H1 (cell line): ENCODE measurements around the gene TRIM38. TPM values are rescaled to one million over a fixed set of nuclear protein-coding genes. Genes with fewer than 3 reads are reported as not detected.

ENCODE experiments used
- CTCF ChIA-PET: fragments of 300-600 bp; sonication (Branson Sonifier 250); formaldehyde crosslinking; loops from one replicate; lab custom pipeline; 2021; ENCODE audit not compliant: partially characterized antibody; lab: Charles Lee
- POLR2A ChIA-PET: fragments of 300-600 bp; sonication (Branson Sonifier 250); formaldehyde crosslinking; loops from one replicate; lab custom pipeline; 2021; ENCODE audit warnings: inconsistent platforms; ENCODE audit not compliant: partially characterized antibody; lab: Charles Lee
- DNase-seq, 2 experiments: peaks; one replicate each; pipeline versions ENCODE4 v3.0.0 to v3.0.0-alpha.2; 2010 to 2022; ENCODE audit warnings: low spot score in 2 of 2, low read depth in 1 of 2, mixed read lengths in 1 of 2
- FAIRE-seq: peaks from 2 replicates; lab custom pipeline; 2011; peaks lifted over from hg19 to GRCh38; lab: Jason Lieb, UNC
- H2AFZ ChIP-seq: 2 replicates; pipeline ENCODE4 v1.8.1; 2012; ENCODE audit warnings: low read length, inconsistent platforms
- H2AK5ac ChIP-seq: 2 replicates; pipeline ENCODE4 v1.6.1; 2013; ENCODE audit warnings: low read depth, low read length
- H2BK120ac ChIP-seq: replicated peaks from 2 replicates; pipeline ENCODE3; 2013; ENCODE audit warnings: low read depth, low read length, inconsistent platforms
- H2BK12ac ChIP-seq: 2 replicates; pipeline ENCODE4 v1.6.1; 2013; ENCODE audit warnings: low read depth, low read length
- H2BK15ac ChIP-seq: 2 replicates; pipeline ENCODE4 v1.6.1; 2013; ENCODE audit warnings: low read length
- H2BK20ac ChIP-seq: 2 replicates; pipeline ENCODE4 v1.6.1; 2013; ENCODE audit warnings: low read length
- H2BK5ac ChIP-seq: 2 replicates; pipeline ENCODE4 v1.6.1; 2013; ENCODE audit warnings: low read depth, low read length
- H3K14ac ChIP-seq: 2 replicates; pipeline ENCODE4 v1.6.1; 2013; ENCODE audit warnings: inconsistent platforms; ENCODE audit not compliant: insufficient read length
- H3K18ac ChIP-seq: 2 replicates; pipeline ENCODE4 v1.6.1; 2013; ENCODE audit warnings: low read length; ENCODE audit errors: extremely low read depth
- H3K23ac ChIP-seq: 2 replicates; pipeline ENCODE4 v1.6.1; 2013; ENCODE audit warnings: inconsistent platforms; ENCODE audit not compliant: insufficient read length
- H3K23me2 ChIP-seq: 2 replicates; pipeline ENCODE4 v1.6.1; 2013; ENCODE audit warnings: low read depth, low read length
- H3K27ac ChIP-seq: 2 replicates; pipeline ENCODE4 v1.6.1; 2011; ENCODE audit warnings: low read depth, low read length, inconsistent platforms
- H3K27me3 ChIP-seq, 4 experiments: replicated peaks in 1 of 4; 1 replicate in 1 of 4; 2 replicates in 3 of 4; pipeline versions ENCODE4 v1.6.1 to v1.8.1; 2011 to 2013; ENCODE audit warnings: low read length in 3 of 4, mild to moderate bottlenecking in 3 of 4, inconsistent platforms in 2 of 4, mixed read lengths in 2 of 4, moderate library complexity in 1 of 4; ENCODE audit not compliant: control insufficient read depth in 3 of 4, insufficient read depth in 3 of 4; ENCODE audit errors: extremely low read depth in 1 of 4
- H3K36me3 ChIP-seq, 4 experiments: 2 replicates each; pipeline versions ENCODE4 v1.6.1 to v1.8.1; 2011 to 2013; ENCODE audit warnings: mild to moderate bottlenecking in 4 of 4, low read length in 3 of 4, moderate library complexity in 2 of 4, control low read depth in 1 of 4, inconsistent platforms in 1 of 4; ENCODE audit not compliant: insufficient read depth in 4 of 4, control insufficient read depth in 2 of 4
- H3K4ac ChIP-seq: replicated peaks from 2 replicates; pipeline ENCODE3; 2013; ENCODE audit warnings: low read length, low read depth, mixed read lengths, inconsistent platforms; ENCODE audit not compliant: insufficient read length
- H3K4me1 ChIP-seq, 4 experiments: replicated peaks in 1 of 4; 1 replicate in 1 of 4; 2 replicates in 3 of 4; pipeline versions ENCODE4 v1.6.1 to v1.8.1; 2011 to 2013; ENCODE audit warnings: low read length in 3 of 4, inconsistent platforms in 2 of 4, mixed read lengths in 1 of 4; ENCODE audit not compliant: insufficient read depth in 4 of 4, control insufficient read depth in 3 of 4
- H3K4me2 ChIP-seq, 2 experiments: 2 replicates each; pipeline versions ENCODE4 v1.6.1 to v1.8.1; 2011 to 2013; ENCODE audit warnings: low read depth in 2 of 2, low read length in 2 of 2, control low read depth in 1 of 2, inconsistent platforms in 1 of 2, mild to moderate bottlenecking in 1 of 2; ENCODE audit not compliant: insufficient read depth in 1 of 2
- H3K4me3 ChIP-seq, 4 experiments: fragments of 200-600, 300-600 bp in 1 of 4; sonication (generic), shearing (Covaris generic), sonication (Bioruptor Twin) in 1 of 4; 2 replicates each; pipeline versions ENCODE4 v1.5.1 to v1.8.1; 2011 to 2016; ENCODE audit warnings: low read length in 4 of 4, low read depth in 3 of 4, control low read depth in 2 of 4, inconsistent platforms in 2 of 4, mild to moderate bottlenecking in 2 of 4, mixed read lengths in 1 of 4, moderate library complexity in 1 of 4; ENCODE audit not compliant: insufficient read depth in 2 of 4; ENCODE audit errors: extremely low read depth in 1 of 4
- H3K56ac ChIP-seq: replicated peaks from 2 replicates; pipeline ENCODE3; 2013; ENCODE audit warnings: low read depth, mild to moderate bottlenecking, mixed read lengths, low read length, inconsistent platforms; ENCODE audit not compliant: insufficient read length
- H3K79me1 ChIP-seq: 2 replicates; pipeline ENCODE4 v1.6.1; 2013; ENCODE audit warnings: low read depth, low read length, control low read depth
- H3K79me2 ChIP-seq, 2 experiments: 2 replicates each; pipeline versions ENCODE4 v1.6.1 to v1.8.1; 2012 to 2013; ENCODE audit warnings: low read length in 2 of 2, mild to moderate bottlenecking in 2 of 2, inconsistent platforms in 1 of 2; ENCODE audit not compliant: insufficient read depth in 2 of 2, control insufficient read depth in 1 of 2
- H3K9ac ChIP-seq, 4 experiments: replicated peaks in 1 of 4; 1 replicate in 1 of 4; 2 replicates in 3 of 4; pipeline versions ENCODE4 v1.6.1 to v1.8.1; 2011 to 2013; ENCODE audit warnings: low read depth in 3 of 4, low read length in 3 of 4, control low read depth in 2 of 4, mild to moderate bottlenecking in 2 of 4, moderate library complexity in 2 of 4, inconsistent platforms in 1 of 4; ENCODE audit errors: extremely low read depth in 1 of 4
- H3K9me3 ChIP-seq, 2 experiments: 2 replicates each; pipeline versions ENCODE4 v1.6.1 to v1.8.1; 2012 to 2013; ENCODE audit warnings: mild to moderate bottlenecking in 2 of 2, moderate library complexity in 2 of 2, control low read depth in 1 of 2, inconsistent platforms in 1 of 2, low read depth in 1 of 2, low read length in 1 of 2, mixed read lengths in 1 of 2; ENCODE audit not compliant: insufficient read depth in 2 of 2
- H4K20me1 ChIP-seq, 2 experiments: replicated peaks in 1 of 2; 2 replicates each; pipeline versions ENCODE3 to v1.8.1; 2011 to 2013; ENCODE audit warnings: inconsistent platforms in 2 of 2, low read length in 2 of 2, mild to moderate bottlenecking in 1 of 2; ENCODE audit not compliant: insufficient read depth in 2 of 2, control insufficient read depth in 1 of 2
- H4K5ac ChIP-seq: 2 replicates; pipeline ENCODE4 v1.6.1; 2013; ENCODE audit warnings: low read length, low read depth, mixed read lengths, inconsistent platforms; ENCODE audit not compliant: insufficient read length
- H4K8ac ChIP-seq: 2 replicates; pipeline ENCODE4 v1.8.0; 2013; ENCODE audit warnings: mild to moderate bottlenecking, moderate library complexity, low read length, inconsistent platforms; ENCODE audit not compliant: insufficient read depth; ENCODE audit errors: extremely low read depth
- H4K91ac ChIP-seq: replicated peaks from 2 replicates; pipeline ENCODE3; 2013; ENCODE audit warnings: low read length, mixed read lengths, inconsistent platforms; ENCODE audit not compliant: insufficient read length
- BACH1 ChIP-seq: IDR thresholded peaks from 2 replicates; pipeline ENCODE4 v1.6.1; 2012; ENCODE audit warnings: low read length, improper control_type of control experiment
- BCL11A ChIP-seq, 2 experiments: IDR thresholded peaks; one replicate each; pipeline ENCODE4 v1.6.1; 2011; ENCODE audit warnings: low read depth in 2 of 2, low read length in 2 of 2, mild to moderate bottlenecking in 2 of 2
- CBX5 ChIP-seq: fragments of 300-800, 300-1000 bp; sonication (generic); IDR thresholded peaks from 2 replicates; pipeline ENCODE4 v1.7.1; 2016; ENCODE audit warnings: antibody characterized with exemption, low read length, low read depth
- GTF2F1 ChIP-seq: IDR thresholded peaks from 2 replicates; pipeline ENCODE4 v1.6.1; 2012; ENCODE audit warnings: low read depth, low read length, improper control_type of control experiment, borderline replicate concordance
- KDM4A ChIP-seq: IDR thresholded peaks from one replicate; pipeline ENCODE4 v1.7.1; 2012; ENCODE audit warnings: low read depth, mild to moderate bottlenecking, moderate library complexity, low read length, inconsistent platforms; ENCODE audit not compliant: severe bottlenecking
- NANOG ChIP-seq: IDR thresholded peaks from 2 replicates; pipeline ENCODE4 v1.6.1; 2011; ENCODE audit warnings: low read length, low read depth, mild to moderate bottlenecking, inconsistent platforms; ENCODE audit not compliant: insufficient read depth, poor library complexity, severe bottlenecking
- NRF1 ChIP-seq: IDR thresholded peaks from 2 replicates; pipeline ENCODE4 v1.6.1; 2011; ENCODE audit warnings: mild to moderate bottlenecking, low read depth, low read length, improper control_type of control experiment
- POLR2A ChIP-seq, 2 experiments: IDR thresholded peaks; 1 replicate in 1 of 2; 2 replicates in 1 of 2; pipeline ENCODE4 v1.6.1; 2011; ENCODE audit warnings: low read depth in 2 of 2, low read length in 2 of 2, mild to moderate bottlenecking in 2 of 2; ENCODE audit errors: control extremely low read depth in 1 of 2
- RBBP5 ChIP-seq: IDR thresholded peaks from 2 replicates; pipeline ENCODE4 v1.7.1; 2012; ENCODE audit warnings: low read depth, mild to moderate bottlenecking, inconsistent platforms, low read length, moderate library complexity, borderline replicate concordance
- SIRT6 ChIP-seq: IDR thresholded peaks from one replicate; pipeline ENCODE4 v1.7.1; 2012; ENCODE audit warnings: low read length, inconsistent platforms
- SRF ChIP-seq: IDR thresholded peaks from 2 replicates; pipeline ENCODE4 v1.6.1; 2011; ENCODE audit warnings: mild to moderate bottlenecking, low read depth, low read length, moderate library complexity
- WGBS, 2 experiments: shearing (Covaris generic) in 1 of 2; methylation state at CpG; one replicate each; pipeline versions ENCODE4 v1.1.6 to v1.1.7; 2013 to 2015; ENCODE audit warnings: low lambda C conversion rate in 2 of 2, mixed read lengths in 2 of 2, inconsistent platforms in 1 of 2, low coverage in 1 of 2, missing lambda C conversion rate in 1 of 2; ENCODE audit not compliant: insufficient replicate concordance in 2 of 2, insufficient coverage in 1 of 2, insufficient read length in 1 of 2; ENCODE audit errors: extremely low coverage in 1 of 2, missing lambda C conversion rate in 1 of 2; 5-methylcytosine and 5-hydroxymethylcytosine counted together
- polyA plus RNA-seq, 7 experiments: library from polyadenylated mRNA; depleted of rRNA in 3 of 7; stranded (reverse) in 5 of 7; unstranded in 2 of 7; fragments of >200 nt in 5 of 7; fragments of 200-250 nt in 2 of 7; gene quantifications; 1 replicate in 5 of 7; 2 replicates in 1 of 7; 4 replicates in 1 of 7; pipeline versions ENCODE4 v1.2.1 to v1.2.3, GENCODE V29; 2011 to 2013; ENCODE audit warnings: missing spikeins in 2 of 7, mixed read lengths in 2 of 7
- total RNA-seq: library from RNA; stranded (reverse); fragmentation: NEBNext Ultra II Directional; extraction: Animal tissue kit (Norgen Biotek cat#: 25700); gene quantifications from 2 replicates; pipeline ENCODE4 v1.2.1, GENCODE V29; 2021
- TF ChIP-seq, protein P1 (sequence below): IDR thresholded peaks from 2 replicates; pipeline ENCODE4 v1.6.1; 2011; ENCODE audit warnings: low read length, improper control_type of control experiment

TRIM38 gene
- total and polyA plus RNA-seq, 2 of the 8 experiments (the other 6 are each of a cell fraction or from before 2014, with no cell fraction given), result 0.43 to 0.56 TPM

DNA sequence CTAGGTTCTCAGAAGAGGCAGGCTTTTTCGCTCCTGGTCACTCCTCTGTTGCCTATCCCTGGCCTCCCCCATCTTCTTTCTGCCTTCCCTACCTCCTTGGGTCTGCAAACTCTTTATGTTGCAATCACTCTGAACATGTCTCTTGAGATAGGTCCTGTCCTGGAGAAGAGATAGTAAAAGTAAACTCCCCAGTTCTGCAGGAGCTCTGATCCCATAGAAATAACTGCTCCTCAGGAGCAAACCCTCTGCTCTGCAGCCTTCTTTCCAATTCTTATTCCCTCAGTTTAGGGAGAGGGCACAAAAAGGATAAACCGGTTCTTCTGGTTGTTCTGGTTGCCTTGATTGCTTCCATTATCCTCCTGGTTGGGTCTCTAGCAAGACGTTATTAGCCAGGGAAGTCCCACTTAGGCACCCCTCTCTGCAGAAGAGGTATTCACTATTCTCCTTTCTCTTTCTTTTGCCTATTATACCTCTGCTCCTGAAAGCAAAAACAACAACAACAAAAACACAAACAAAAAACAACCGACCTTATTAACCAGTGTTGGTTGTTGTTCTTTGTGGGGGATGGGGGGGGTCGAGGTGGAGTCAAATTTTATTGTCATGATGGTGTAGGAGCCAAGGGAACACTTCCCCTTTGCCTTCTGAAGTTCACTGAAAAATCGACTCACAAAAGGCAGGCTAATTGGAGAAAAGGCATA is 973 bp downstream of the TRIM38 start:
- Histone ChIP-seq H3K27me3 (peaks cover 0 to 2% (median 0%) of the 10 kb centered on the region in 4 experiments; a peak in 4 of 7 replicates), H3K9me3 (no peaks in the 10 kb centered on the region; a peak in 1 of 4 replicates), H2BK5ac (no peak overlapping the region), H3K79me2 (no peaks in the 10 kb centered on the region), H3K36me3 (no peaks in the 10 kb centered on the region), H4K20me1 (no peaks in the 10 kb centered on the region), H3K4me1 (peaks cover 9 to 24% (median 21%) of the 10 kb centered on the region in 4 experiments), H4K91ac (no peak overlapping the region), H2BK20ac (no peak overlapping the region), H2AK5ac (no peak overlapping the region), H2BK120ac (no peak overlapping the region), H3K23me2 (peaks cover 4% of the 10 kb centered on the region), H3K9ac (no peak overlapping the region), H3K79me1 (no peaks in the 10 kb centered on the region), H2AFZ (no peak overlapping the region), H3K18ac (no peak overlapping the region), H4K5ac (no peak overlapping the region), H3K4me3 (peak overlapping the region; percentile 31 to 51 (median 36); a peak in 7 of 8 replicates), H3K27ac (no peak overlapping the region), H2BK12ac (no peak overlapping the region), H3K56ac (no peak overlapping the region), H3K4me2 (peak overlapping the region; percentile 76 to 87), H2BK15ac (no peak overlapping the region), H3K14ac (no peak overlapping the region), H3K23ac (no peak overlapping the region), H4K8ac (no peak overlapping the region), H3K4ac (no peak overlapping the region)
- FAIRE-seq (no peak), DNase-seq (peak; percentile 31 to 49)
- ChIA-PET CTCF (interaction anchor here (0.7 to 2.9 kb wide), 4 partner anchors 19 to 37 kb away, joined by 3 to 12 read pairs (median 6); no protein-coding TSS in a partner anchor), POLR2A (interaction anchor here (1.2 to 2.5 kb wide), 2 partner anchors 54 to 57 kb away, joined by 3 to 6 read pairs; a partner anchor contains a TSS)
- WGBS, 2 experiments, result 15% methylated on average over 6 of the region's 6 CpGs; no CpG with 5 or more reads in 1 of the 2 experiments
- TF ChIP-seq NRF1, result no peak
- TF ChIP-seq CBX5, result no peak
- peak; percentile 82 to 98 for TF ChIP-seq BCL11A (IDR thresholded peaks at IDR 0.05; ENCODE audit: low read depth in 2 of 2, low read length in 2 of 2)
- TF ChIP-seq SRF, result no peak
- no peak for TF ChIP-seq KDM4A
- no peak for TF ChIP-seq GTF2F1
- no peak for TF ChIP-seq SIRT6
- no peak for TF ChIP-seq POLR2A (IDR thresholded peaks at IDR 0.05; ENCODE audit: control extremely low read depth in 1 of 2, low read depth in 2 of 2, low read length in 2 of 2)
- peak; percentile 89; the same call in 1 of the 2 replicates for TF ChIP-seq RBBP5
- peak; percentile 87 for TF ChIP-seq NANOG
- TF ChIP-seq, protein P1, sequence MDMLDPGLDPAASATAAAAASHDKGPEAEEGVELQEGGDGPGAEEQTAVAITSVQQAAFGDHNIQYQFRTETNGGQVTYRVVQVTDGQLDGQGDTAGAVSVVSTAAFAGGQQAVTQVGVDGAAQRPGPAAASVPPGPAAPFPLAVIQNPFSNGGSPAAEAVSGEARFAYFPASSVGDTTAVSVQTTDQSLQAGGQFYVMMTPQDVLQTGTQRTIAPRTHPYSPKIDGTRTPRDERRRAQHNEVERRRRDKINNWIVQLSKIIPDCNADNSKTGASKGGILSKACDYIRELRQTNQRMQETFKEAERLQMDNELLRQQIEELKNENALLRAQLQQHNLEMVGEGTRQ, result no peak
- TF ChIP-seq BACH1, result no peak
